C1 segment of cervical spinal cord (tissue), 14 donors: ENCODE measurements around the gene GPX1.
"Not testable (repeated sequence)": the region's sequence is repeated elsewhere in the genome, so short reads cannot be mapped to it uniquely, and the experiment has no call there.

Experiments
- DNase-seq, 14 donors: peaks; one replicate each; lab custom pipeline; 2025; lab: John Stamatoyannopoulos, UW

GPX1 gene

DNA sequence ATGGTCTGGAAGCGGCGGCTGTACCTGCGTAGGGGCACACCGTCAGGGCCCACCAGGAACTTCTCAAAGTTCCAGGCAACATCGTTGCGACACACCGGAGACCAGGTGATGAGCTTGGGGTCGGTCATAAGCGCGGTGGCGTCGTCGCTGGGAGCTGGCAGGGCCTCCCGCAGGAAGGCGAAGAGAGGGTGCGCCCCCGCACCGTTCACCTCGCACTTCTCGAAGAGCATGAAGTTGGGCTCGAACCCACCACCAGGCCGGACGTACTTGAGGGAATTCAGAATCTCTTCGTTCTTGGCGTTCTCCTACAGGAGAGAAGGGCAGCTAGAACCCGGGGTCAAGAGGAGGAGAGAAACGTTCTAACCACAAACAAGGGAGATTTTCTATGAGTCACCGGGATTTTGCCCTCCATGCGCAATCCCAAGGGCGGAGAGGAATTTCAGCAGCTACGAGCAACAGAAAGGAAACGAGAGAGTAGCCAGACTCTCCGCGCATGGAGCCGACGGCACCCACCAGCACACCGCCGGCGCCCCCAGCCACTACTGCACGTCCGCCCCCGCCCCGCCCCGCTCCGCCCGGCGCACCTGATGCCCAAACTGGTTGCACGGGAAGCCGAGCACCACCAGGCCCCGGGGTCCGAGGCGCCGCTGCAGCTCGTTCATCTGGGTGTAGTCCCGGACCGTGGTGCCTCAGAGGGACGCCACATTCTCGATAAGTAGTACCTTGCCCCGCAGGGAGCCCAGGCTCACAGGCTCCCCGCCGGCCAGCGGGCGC is 523 bp downstream of the GPX1 start:
- DNase-seq: peak in 2 of 14 donors; percentile 26 to 72

DNA sequence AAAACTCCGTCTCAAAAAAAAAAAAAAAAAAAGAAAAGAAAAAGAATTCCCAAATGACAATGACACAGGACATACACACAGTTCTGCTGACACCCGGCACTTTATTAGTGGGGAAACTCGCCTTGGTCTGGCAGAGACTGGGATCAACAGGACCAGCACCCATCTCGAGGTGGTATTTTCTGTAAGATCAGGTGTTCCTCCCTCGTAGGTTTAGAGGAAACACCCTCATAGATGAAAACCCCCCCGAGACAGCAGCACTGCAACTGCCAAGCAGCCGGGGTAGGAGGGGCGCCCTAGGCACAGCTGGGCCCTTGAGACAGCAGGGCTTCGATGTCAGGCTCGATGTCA is 1.1 kb downstream of the GPX1 start:
- DNase-seq: not testable (repeated sequence)

GRCh38 chr3:49352890-49353421 is 5.2 kb downstream of the GPX1 start:
- no peak for DNase-seq

DNA sequence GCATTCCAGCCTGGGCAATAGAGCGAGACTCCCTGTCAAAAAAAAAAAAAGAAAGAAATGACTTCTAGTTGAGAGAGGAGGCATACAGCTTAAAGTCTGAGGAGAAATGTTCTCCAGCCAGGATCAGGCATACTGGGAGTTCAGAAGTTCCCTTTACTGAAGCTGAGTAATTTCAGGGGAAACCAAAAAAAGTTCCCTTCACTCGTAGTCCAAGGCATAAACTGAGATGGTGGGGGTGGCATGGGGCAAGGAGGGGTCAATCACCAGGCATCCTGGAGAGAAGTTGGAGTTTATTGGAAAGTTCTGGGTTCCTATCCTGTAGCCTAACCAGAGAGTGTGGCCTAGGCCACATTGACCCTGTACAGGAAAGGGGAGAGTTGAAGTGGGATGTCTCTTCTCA is 5.9 kb downstream of the GPX1 start:
- no peak for DNase-seq

- DNase-seq: no peak
Observed at GRCh38 chr3:49351521-49352011, 6.6 kb downstream of the GPX1 start.

- no peak for DNase-seq
Observed at GRCh38 chr3:49349348-49350114, 8.6 kb downstream of the GPX1 start.

GRCh38 chr3:49348361-49348760 is 9.8 kb downstream of the GPX1 start:
- not testable (repeated sequence) for DNase-seq

DNA sequence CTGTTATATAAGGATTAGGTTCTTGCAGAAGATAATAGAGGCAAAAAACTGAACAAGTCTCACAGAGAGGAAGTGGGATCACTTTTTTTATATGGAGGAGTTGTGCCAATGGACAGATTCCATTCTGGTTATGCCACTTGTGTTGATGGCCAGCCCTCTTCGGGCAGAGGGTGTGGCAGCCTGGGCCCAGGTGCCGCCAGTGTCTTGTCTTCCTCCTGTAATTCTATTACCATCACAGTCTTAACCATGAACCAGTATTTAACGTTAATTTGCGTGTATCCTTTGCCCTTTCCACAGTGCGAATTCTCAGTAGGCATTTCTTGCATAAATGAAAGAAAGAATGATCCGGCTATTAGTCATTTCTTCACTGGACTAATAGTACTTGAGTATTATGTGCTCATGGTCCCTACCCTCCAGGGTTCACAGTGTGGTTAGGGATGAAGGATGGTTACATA is 11.3 kb downstream of the GPX1 start:
- DNase-seq: no peak

DNA sequence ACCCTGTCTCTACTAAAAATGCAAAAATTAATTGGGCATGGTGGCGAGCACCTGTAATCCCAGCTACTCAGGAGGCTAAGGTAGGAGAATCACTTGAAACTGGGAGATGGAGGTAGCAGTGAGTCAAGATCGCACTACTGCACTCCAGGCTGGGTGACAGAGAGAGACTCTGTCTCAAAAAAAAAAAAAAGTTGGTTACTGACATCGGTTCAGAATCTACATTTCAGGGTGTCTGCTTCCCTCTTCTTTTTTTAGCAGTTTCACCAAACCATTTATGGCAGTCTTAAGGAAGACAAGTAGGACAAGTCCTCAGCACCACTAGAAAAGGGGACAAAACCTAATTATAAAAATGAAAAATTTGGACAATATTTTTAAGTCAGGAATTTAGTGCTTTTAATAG is 15.0 kb downstream of the GPX1 start:
- no peak for DNase-seq

DNA sequence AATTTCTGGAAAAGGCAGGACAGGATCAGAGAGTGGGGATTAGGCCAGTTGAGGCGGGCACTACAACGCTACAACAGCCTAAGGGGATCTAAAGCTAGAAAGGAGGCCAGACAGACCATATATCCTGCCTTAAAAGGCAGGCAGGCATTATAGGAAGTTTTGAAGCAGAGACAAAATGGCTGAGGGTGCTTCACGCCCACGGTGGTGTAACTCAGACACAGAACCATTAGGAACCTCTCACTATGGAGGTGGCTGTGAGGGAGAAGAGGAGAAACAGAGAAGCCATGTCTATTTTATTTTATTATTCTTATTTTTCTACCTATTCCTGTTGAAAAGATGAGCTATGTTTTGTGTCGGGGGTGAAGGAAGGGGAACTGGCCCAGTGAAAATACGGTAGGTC is 16.2 kb downstream of the GPX1 start:
- DNase-seq: no peak

GRCh38 chr3:49339941-49340800 is 18.0 kb downstream of the GPX1 start, which contains the start of gene USP4:
USP4 (minus strand) TSS chr3:49340053; CDS start chr3:49340024, 29 bp downstream.
- DNase-seq: peak; percentile 19 to 76 (median 68)

GRCh38 chr3:49339581-49339940 is 18.6 kb downstream of the GPX1 start:
- peak in 1 of 14 donors; percentile 65 for DNase-seq

DNA sequence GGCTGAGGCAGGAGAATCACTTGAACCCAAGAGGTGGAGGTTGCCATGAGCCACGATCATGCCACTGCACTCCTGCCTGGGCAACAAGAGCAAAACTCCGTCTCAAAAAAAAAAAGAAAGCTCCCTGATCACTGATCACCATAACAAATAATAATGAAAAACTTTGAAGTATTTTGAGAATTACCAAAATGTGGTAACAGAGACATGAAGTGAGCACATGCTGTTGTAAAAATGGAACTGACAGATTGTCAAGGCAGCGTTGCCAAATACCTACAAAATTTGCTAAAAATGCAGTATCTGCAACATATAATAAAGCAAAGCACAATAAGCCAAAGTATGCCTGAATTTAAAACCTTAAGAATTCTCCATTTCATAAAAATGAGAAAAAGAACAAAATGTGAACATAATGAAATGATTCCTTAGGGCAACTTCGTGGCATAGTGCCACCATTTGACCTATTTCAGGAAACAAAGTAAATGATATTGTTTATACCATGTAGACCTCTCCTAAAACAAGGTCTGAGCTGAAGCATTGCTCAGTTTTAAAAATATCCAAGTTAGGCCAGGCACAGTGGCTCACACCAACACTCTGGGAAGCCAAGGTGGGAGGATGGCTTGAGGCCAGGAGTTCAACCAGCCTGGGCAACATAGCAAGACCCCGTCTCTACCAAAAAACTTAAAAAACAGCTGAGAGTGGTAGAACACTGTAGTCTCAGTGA is 24.1 kb downstream of the GPX1 start:
- DNase-seq: no peak

GRCh38 chr3:49333091-49333490 is 25.1 kb downstream of the GPX1 start:
- no peak for DNase-seq

DNA sequence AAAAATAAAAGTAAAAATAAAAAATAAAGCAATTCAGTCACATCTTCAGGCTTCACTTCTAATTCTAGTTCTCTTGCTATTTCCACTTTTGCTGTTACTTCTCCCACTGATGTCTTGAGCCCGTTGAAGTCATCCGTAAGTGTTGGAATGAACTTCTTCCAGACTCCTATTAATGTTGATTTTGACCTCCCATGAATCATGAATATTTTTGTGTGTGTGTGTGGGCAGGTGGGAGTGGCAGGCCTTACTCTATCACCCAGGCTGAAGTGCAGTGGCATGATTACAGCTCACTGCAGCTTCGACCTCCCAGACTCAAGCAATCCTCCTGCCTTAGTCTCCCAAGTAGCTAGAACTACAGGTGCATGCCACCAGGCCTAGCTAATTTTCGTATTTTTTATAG is 29.0 kb downstream of the GPX1 start:
- DNase-seq: no peak

GRCh38 chr3:49328350-49328749 is 29.8 kb downstream of the GPX1 start:
- not testable (repeated sequence) for DNase-seq

- DNase-seq: no peak
Observed at GRCh38 chr3:49327485-49327884, 30.7 kb downstream of the GPX1 start.

GRCh38 chr3:49324768-49325167 is 33.4 kb downstream of the GPX1 start:
- DNase-seq: no peak

DNA sequence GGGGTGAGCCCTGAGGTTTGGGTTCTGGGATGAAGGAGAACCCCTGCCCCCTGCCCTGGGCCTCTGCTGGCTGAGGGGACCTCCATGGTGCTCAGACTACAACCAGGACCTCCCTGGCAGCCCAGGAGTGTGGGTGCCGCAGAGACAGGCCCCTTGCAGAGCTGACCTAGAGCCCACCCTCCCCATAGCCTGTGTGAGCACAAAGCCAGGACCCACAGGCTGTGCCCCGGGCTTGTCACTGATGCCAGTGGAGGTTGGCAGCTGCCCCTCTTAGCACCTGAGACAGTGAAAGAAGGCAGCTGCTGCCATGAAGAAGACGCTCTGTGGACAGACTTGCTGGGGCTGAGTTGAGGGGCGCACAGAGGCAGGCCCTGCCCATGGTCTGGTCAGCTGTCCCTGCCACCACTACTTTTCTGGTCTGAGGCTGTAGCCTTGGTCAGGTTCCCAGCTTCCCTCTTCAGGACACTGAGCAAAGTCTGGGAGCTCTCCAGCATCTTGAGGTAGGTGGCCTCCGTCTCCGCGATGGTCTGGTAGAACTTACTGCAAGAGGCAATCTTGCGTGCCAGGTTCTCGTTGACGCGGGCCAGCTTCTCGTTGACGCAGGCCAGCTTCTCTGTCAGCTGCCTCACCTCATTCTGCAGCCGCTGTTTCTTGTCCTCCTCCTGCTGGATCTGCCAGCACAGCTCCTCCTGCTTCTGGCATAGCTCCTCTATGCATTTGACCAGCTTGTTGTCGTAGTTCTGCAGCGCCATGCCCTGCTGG is 41.3 kb downstream of the GPX1 start:
- DNase-seq: peak in 1 of 14 donors; percentile 12
